ENCODE measurements around the gene CRIP2.

CRIP2 gene

GRCh38 chr14:105500726-105501101 is 26.1 kb downstream of the CRIP2 start:
- DNase-seq = no peak

DNA sequence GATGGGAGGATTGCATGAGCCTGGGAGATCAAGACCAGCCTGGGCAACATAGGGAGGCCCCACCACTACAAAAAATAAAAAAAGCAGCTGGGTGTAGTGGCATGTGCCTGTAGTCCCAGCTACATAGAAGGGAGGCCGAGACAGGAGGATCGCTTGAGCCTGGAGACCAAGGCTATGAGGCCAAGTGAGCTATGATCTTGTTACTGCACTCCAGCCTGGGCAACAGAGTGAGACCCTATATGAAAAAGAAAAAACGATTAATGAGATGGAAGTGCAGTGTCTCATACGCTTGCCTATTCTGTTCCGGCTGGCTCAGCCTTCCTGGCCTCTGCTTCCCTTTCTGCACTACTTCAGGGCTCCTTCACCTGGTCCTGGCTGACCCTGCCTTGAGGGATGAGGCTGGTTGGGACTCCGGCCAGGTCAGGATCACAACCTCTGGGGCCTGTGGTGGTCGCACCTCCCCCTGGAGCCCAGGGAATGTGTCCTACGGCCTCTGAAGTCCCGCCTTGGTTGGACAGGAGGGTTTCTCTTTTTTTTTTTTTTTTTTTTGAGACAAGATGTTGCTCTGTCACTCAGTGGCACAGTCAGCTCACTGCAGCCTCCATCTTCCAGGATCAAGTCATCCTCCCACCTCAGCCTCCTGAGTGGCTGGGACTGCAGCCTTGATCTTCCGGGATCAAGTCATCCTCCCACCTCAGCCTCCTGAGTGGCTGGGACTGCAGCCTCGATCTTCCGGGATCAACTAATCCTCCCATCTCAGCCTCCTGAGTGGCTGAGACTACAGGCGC is 27.1 kb downstream of the CRIP2 start:
- DNase-seq = no peak

- DNase-seq = no peak
Measured at GRCh38 chr14:105502446-105503295, 28.1 kb downstream of the CRIP2 start.

- no peak for DNase-seq
Measured at GRCh38 chr14:105503296-105503640, 28.6 kb downstream of the CRIP2 start.

DNA sequence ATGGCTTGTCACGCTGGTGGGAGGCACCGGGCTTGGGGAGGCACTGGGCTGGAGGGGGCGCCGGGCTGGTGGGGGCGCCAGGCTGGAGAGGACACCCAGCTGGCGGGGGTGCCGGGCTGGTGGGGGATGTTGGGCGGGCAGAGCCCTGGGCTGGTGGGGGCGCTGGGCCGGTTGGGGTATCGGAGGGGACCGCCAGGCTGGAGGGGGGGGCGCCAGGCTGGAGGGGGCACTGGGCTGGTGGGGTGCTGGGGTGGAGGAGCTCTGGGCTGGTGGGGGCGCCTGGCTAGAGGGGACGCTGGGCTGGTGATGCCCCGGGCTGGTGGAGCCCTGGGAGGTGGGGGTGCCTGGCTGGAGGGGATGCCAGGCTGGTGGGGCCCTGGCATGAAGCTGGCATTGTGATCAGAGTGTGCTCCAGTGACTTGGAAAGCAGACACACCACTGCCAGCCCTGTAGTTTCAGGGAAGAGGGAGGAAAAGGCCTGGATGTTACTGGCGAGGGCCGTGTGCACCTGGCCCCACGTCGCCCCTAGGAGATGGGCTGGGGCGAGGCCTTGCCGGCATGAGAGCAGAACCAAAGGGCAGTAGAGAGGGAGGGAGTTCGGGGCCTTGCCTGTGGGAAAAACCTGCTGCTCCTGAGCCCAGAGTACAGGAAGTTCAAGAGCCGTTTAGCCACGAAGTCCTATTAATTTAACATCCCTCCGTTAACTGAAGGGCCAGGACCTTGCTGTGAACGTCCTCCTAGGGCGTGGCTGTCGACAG is 29.5 kb downstream of the CRIP2 start:
- DNase-seq = no peak

- DNase-seq = no peak
Measured at GRCh38 chr14:105505101-105505500, 30.5 kb downstream of the CRIP2 start.

GRCh38 chr14:105507247-105507646 is 32.6 kb downstream of the CRIP2 start:
- DNase-seq = no peak

DNA sequence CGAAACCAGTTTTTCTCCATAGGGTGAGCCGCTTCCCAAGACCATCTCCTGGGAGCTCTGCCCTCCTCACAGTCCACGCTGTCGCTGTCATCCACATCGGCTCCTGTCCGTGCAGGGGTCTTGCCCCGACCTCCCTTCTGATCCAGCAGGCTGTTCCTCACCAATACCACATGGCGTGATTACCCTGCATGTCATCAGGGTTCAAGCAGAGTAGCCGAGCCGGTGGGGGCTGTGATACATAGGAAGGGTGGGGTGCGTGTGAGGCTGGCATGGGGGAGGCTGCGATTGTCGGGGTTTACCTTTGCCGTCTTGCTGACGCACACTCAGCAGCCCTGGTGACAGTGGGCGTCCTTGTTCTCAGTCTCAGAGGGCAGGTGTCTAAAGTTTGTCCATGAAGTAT is 33.4 kb downstream of the CRIP2 start:
- no peak for DNase-seq

DNA sequence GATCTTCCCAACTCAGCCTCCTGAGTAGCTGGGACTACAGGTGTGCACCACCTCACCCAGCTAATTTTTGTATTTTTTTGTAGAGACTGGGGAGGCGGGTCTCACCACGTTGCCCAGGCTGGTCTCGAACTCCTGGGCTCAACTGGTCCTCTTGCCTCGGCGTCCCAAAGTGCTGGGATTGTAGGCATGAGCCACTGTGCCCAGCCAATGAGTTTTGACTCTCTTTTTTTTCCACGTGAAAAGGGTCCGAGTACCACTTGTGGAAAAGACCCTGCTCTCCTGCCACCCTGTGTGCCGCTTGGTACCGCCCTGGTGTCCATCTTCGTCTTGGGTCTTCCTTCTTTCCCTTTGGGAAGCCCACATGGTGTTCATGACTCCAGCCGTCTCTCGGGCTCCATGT is 34.0 kb downstream of the CRIP2 start:
- no peak for DNase-seq

GRCh38 chr14:105517096-105517495 is 42.5 kb downstream of the CRIP2 start:
- DNase-seq = no peak

GRCh38 chr14:105519946-105520698 is 45.5 kb downstream of the CRIP2 start:
- no peak for DNase-seq

GRCh38 chr14:105525326-105525725 is 50.7 kb downstream of the CRIP2 start:
- DNase-seq = no peak

- peak; percentile 11 for DNase-seq
Measured at GRCh38 chr14:105525861-105526775, 51.5 kb downstream of the CRIP2 start, which contains the start of gene TMEM121. TSS of gene TMEM121 (plus strand) at chr14:105526583. CDS start at chr14:105528835, 2,252 bp downstream.

GRCh38 chr14:105526776-105527380 is 52.3 kb downstream of the CRIP2 start:
- DNase-seq = no peak

DNA sequence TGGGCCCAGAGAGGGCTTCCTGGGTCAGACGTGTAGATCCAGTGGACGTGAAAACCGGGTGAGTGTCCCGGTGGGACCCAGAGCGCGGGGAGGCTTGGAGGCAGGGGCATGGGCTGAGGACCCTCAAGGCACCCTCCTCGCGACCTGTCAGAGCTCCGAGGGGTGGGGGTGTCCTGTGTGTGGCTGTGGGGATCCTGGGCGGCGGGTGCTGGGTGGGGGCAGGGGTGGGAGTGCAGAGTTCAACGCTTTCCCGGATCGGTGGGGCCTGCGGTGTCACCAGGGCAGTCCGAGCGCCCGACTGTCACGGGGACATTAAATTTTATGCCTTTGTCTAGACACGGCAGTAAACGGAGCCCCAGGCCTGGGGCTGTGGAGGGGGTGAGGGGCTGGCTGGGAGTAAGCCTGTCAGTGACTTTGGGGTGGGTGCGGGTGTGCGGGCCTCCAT is 52.8 kb downstream of the CRIP2 start:
- no peak for DNase-seq

- DNase-seq = peak; percentile 77
Measured at GRCh38 chr14:105527826-105528585, 53.4 kb downstream of the CRIP2 start.

DNA sequence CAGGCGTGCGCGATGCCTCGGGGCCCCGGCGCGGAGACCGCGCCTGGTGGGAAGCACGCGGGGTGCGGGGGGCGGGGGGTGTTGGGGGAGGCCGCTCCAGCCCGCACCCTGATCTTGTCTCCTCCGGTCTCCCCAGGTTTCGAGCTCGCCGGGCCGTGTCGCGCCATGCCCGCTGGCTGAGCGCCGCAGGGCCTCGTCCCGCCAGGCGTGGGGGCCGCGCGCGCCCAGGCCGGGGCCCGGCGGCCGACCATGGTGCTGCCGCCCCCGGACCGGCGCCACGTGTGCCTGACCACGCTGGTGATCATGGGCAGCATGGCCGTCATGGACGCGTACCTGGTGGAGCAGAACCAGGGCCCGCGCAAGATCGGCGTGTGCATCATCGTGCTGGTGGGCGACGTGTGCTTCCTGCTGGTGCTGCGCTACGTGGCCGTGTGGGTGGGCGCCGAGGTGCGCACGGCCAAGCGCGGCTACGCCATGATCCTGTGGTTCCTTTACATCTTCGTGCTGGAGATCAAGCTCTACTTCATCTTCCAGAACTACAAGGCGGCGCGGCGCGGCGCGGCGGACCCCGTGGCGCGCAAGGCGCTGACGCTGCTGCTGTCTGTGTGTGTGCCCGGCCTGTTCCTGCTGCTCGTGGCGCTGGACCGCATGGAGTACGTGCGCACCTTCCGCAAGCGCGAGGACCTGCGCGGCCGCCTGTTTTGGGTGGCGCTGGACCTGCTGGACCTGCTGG is 54.1 kb downstream of the CRIP2 start:
- no peak for DNase-seq

DNA sequence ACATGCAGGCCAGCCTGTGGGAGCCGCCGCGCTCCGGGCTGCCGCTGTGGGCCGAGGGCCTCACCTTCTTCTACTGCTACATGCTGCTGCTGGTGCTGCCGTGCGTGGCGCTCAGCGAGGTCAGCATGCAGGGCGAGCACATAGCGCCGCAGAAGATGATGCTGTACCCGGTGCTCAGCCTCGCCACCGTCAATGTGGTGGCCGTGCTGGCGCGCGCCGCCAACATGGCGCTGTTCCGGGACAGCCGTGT is 54.6 kb downstream of the CRIP2 start:
- DNase-seq = no peak
